OCI-LY7 (cell line): ENCODE data around the gene GRID1. TPM values are rescaled to one million over a fixed set of nuclear protein-coding genes. Genes with fewer than 3 reads are reported as not detected.
A peak's percentile ranks its signal among the peaks of the same experiment; 100 is the strongest.

Experiments used
- BruUV-seq: library from RNA; stranded (reverse); fragments of 400-500 nt; replicated peaks from 2 replicates; lab custom pipeline; 2021; lab: Mats Ljungman, UMichigan
- CTCF ChIA-PET: fragments of 300-600 bp; sonication (Branson Sonifier 250); formaldehyde crosslinking; loops from one replicate; lab custom pipeline; 2022; ENCODE audit warnings: antibody characterized with exemption; ENCODE audit not compliant: unreplicated experiment; lab: Charles Lee
- POLR2A ChIA-PET: fragments of 300-600 bp; sonication (Branson Sonifier 250); formaldehyde crosslinking; loops from one replicate; lab custom pipeline; 2022; ENCODE audit warnings: antibody characterized with exemption; lab: Charles Lee
- DNase-seq: peaks from one replicate; pipeline ENCODE4 v3.0.0-alpha.2; 2015; ENCODE audit warnings: low spot score
- H2AFZ ChIP-seq: fragments of 200-600 bp; sonication (generic), shearing (Covaris generic); 2 replicates; pipeline ENCODE4 v1.6.1; 2014; ENCODE audit warnings: mild to moderate bottlenecking, antibody characterized with exemption, low read length, moderate library complexity
- H3K27ac ChIP-seq: fragments of 200-600 bp; sonication (generic); 2 replicates; pipeline ENCODE4 v1.5.1; 2014; ENCODE audit warnings: mixed run types, low read depth, mild to moderate bottlenecking, moderate library complexity, low read length, inconsistent platforms; ENCODE audit not compliant: poor library complexity, severe bottlenecking
- H3K36me3 ChIP-seq: fragments of 200-600 bp; sonication (generic); 2 replicates; pipeline ENCODE4 v1.6.1; 2014; ENCODE audit warnings: mild to moderate bottlenecking, antibody characterized with exemption, low read length, moderate library complexity, mixed read lengths; ENCODE audit not compliant: insufficient read depth
- H3K4me1 ChIP-seq: fragments of 200-600 bp; sonication (generic); 2 replicates; pipeline ENCODE4 v1.5.1; 2014; ENCODE audit warnings: mild to moderate bottlenecking, low read length; ENCODE audit not compliant: insufficient read depth, poor library complexity, severe bottlenecking
- H3K4me2 ChIP-seq: fragments of 200-600 bp; sonication (generic); 2 replicates; pipeline ENCODE4 v1.6.1; 2014; ENCODE audit warnings: mild to moderate bottlenecking, low read length
- H3K4me3 ChIP-seq: fragments of 200-600 bp; sonication (generic); 2 replicates; pipeline ENCODE4 v1.5.1; 2014; ENCODE audit warnings: mild to moderate bottlenecking, low read depth, low read length; ENCODE audit not compliant: poor library complexity, severe bottlenecking
- H3K79me2 ChIP-seq: fragments of 200-600 bp; sonication (generic); 2 replicates; pipeline ENCODE4 v1.6.1; 2016; ENCODE audit warnings: low read depth, mild to moderate bottlenecking, low read length, moderate library complexity, mixed read lengths; ENCODE audit not compliant: insufficient read depth
- H3K9me2 ChIP-seq: fragments of 200-600 bp; sonication (generic); 2 replicates; pipeline ENCODE4 v1.6.1; 2016; ENCODE audit warnings: mild to moderate bottlenecking, low read length, mixed read lengths; ENCODE audit not compliant: insufficient read depth
- H3K9me3 ChIP-seq: fragments of 200-600 bp; sonication (generic); 2 replicates; pipeline ENCODE4 v1.6.1; 2014; ENCODE audit warnings: mild to moderate bottlenecking, mixed run types, low read length, mixed read lengths
- H4K20me1 ChIP-seq: fragments of 200-600 bp; sonication (generic); 2 replicates; pipeline ENCODE4 v1.6.1; 2014; ENCODE audit warnings: mild to moderate bottlenecking, antibody characterized with exemption, low read length, moderate library complexity, mixed read lengths; ENCODE audit not compliant: insufficient read depth
- EZH2phosphoT487 ChIP-seq: fragments of 200-600 bp; sonication (generic); IDR thresholded peaks from 2 replicates; pipeline ENCODE4 v1.6.1; 2018; ENCODE audit warnings: low read depth, borderline replicate concordance, mild to moderate bottlenecking, mixed run types, antibody characterized with exemption, low read length, moderate library complexity, mixed read lengths
- intact Hi-C: fragments of 100-400 bp; cut with micrococcal nuclease; formaldehyde crosslinking; loops from one replicate; pipeline ENCODE4 v1.10.0; 2022; ENCODE audit not compliant: unreplicated experiment
- total RNA-seq, 2 experiments: library from RNA; depleted of rRNA in 1 of 2; stranded (reverse); fragments of >200 nt in 1 of 2; shearing (Covaris generic) in 1 of 2; gene quantifications; 2 replicates each; pipeline ENCODE4 v1.2.3, GENCODE V29; 2014 to 2022
- TF ChIP-seq, protein P1 (sequence below): fragments of 200-600 bp; sonication (generic); conservative IDR thresholded peaks from 2 replicates; pipeline ENCODE4 v1.5.1; 2014; ENCODE audit warnings: mild to moderate bottlenecking, antibody characterized with exemption, low read length, moderate library complexity, mixed read lengths

GRID1 gene
- total RNA-seq, 2 experiments from 2014 or later = 1.6 to 3.7 TPM

DNA sequence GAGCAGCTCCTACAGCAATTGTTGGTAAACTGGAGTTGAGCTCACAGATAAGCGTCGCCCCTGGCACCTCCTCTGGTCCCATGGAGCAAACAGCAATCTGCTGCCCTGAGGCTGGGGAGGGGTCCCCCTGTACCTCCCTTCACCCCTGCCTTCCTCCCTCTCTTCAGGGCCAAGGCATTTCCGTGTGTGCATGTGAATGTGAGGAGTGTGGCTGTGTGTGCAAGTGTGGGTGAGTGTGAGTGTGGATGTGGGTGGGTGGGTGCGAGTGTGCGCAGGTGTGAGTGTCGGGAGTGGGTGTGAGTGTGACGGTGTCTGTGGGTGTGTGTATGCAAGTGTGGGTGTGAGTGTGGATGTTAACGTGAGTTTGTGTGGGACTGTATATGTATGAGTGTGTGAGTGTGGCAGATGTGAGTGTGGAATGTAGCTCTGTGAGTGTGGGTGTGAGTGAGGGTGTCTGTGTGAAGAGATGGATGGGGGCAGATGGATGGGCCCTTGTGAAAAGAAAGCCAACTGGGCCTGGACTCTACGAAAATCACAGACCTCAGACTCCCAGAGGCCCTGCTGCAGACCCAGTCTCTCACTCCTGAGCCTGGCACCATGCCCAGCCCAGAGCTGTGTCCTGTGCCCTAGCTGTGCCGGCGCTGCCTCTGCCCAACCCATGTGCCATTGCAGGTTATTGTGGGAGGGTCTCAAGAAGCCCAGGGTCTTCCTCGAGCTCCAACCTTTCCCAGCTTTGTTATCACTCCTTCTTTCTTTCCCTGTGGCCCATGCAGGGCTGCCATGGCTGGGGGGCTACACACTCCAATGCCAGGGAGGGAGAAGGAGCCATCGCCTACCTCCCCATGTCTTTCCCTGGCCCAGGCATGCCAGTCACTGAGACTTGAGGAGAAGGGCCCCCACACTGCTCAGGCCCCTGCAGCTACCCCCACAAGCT is 73.9 kb downstream of the GRID1 start:
- ChIA-PET POLR2A (no interaction called here), CTCF (no interaction called here)
- H3K4me3 ChIP-seq = no peak overlapping the region
- BruUV-seq = no TSS peak
- H4K20me1 ChIP-seq = no peaks in the 10 kb centered on the region
- no peak for TF ChIP-seq EZH2phosphoT487
- TF ChIP-seq, protein P1, sequence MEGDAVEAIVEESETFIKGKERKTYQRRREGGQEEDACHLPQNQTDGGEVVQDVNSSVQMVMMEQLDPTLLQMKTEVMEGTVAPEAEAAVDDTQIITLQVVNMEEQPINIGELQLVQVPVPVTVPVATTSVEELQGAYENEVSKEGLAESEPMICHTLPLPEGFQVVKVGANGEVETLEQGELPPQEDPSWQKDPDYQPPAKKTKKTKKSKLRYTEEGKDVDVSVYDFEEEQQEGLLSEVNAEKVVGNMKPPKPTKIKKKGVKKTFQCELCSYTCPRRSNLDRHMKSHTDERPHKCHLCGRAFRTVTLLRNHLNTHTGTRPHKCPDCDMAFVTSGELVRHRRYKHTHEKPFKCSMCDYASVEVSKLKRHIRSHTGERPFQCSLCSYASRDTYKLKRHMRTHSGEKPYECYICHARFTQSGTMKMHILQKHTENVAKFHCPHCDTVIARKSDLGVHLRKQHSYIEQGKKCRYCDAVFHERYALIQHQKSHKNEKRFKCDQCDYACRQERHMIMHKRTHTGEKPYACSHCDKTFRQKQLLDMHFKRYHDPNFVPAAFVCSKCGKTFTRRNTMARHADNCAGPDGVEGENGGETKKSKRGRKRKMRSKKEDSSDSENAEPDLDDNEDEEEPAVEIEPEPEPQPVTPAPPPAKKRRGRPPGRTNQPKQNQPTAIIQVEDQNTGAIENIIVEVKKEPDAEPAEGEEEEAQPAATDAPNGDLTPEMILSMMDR = no peak
- H3K27ac ChIP-seq = no peak overlapping the region
- peaks cover 6% of the 10 kb centered on the region for H3K4me1 ChIP-seq
- H3K9me3 ChIP-seq = no peaks in the 10 kb centered on the region
- H3K4me2 ChIP-seq = no peak overlapping the region
- no peak for DNase-seq
- intact Hi-C loops = no loop called here
- H3K79me2 ChIP-seq = no peaks in the 10 kb centered on the region
- H2AFZ ChIP-seq = no peak overlapping the region
- H3K9me2 ChIP-seq = no peaks in the 10 kb centered on the region
- H3K36me3 ChIP-seq = no peaks in the 10 kb centered on the region

- intact Hi-C loops = no loop called here
- no peak overlapping the region for H3K4me2 ChIP-seq
- BruUV-seq = no TSS peak
- no peaks in the 10 kb centered on the region for H3K36me3 ChIP-seq
- DNase-seq = no peak
- H3K4me3 ChIP-seq = no peak overlapping the region
- no peaks in the 10 kb centered on the region for H4K20me1 ChIP-seq
- TF ChIP-seq, protein P1 = 0 out of 2 replicates have a peak, but pooled peaks have one; percentile 15
- TF ChIP-seq EZH2phosphoT487 = no peak
- ChIA-PET POLR2A (no interaction called here), CTCF (no interaction called here)
- H3K4me1 ChIP-seq = peaks cover 6% of the 10 kb centered on the region
- H3K9me2 ChIP-seq = no peaks in the 10 kb centered on the region
- H3K9me3 ChIP-seq = no peaks in the 10 kb centered on the region
- no peaks in the 10 kb centered on the region for H3K79me2 ChIP-seq
- H3K27ac ChIP-seq = no peak overlapping the region
- no peak overlapping the region for H2AFZ ChIP-seq
These were observed 74.8 kb downstream of the GRID1 start for GRCh38 chr10:86291616-86292340.
